COR-L47 (cell line): ENCODE results near the gene TBC1D5.
A peak's percentile ranks its signal among the peaks of the same experiment; 100 is the strongest.
"Not testable (repeated sequence)": the region's sequence is repeated elsewhere in the genome, so short reads cannot be mapped to it uniquely, and the experiment has no call there.

Experiments used
- DNase-seq: peaks from one replicate; lab custom pipeline; 2025; lab: John Stamatoyannopoulos, UW

The TBC1D5 gene

GRCh38 chr3:17707813-17708543 is 34.5 kb downstream of the TBC1D5 start:
- DNase-seq, result no peak

GRCh38 chr3:17705991-17706390 is 36.4 kb downstream of the TBC1D5 start:
- not testable (repeated sequence) for DNase-seq

GRCh38 chr3:17699815-17700214 is 42.6 kb downstream of the TBC1D5 start:
- not testable (repeated sequence) for DNase-seq

- DNase-seq, result not testable (repeated sequence)
Measured at GRCh38 chr3:17695665-17696064, 46.8 kb downstream of the TBC1D5 start.

DNA sequence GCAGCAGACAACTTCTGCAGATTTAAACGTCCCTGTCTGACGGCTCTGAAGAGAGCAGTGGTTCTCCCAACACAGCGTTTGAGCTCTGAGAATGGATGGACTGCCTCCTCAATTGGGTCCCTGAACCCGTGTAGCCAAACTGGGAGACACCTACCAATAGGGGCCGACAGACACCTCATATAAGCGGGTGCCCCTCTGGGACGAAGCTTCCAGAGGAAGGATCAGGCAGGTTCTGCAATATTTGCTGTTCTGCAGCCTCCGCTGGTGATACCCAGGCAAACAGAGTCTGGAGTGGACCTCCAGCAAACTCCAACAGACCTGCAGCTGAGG is 48.8 kb downstream of the TBC1D5 start:
- not testable (repeated sequence) for DNase-seq

DNA sequence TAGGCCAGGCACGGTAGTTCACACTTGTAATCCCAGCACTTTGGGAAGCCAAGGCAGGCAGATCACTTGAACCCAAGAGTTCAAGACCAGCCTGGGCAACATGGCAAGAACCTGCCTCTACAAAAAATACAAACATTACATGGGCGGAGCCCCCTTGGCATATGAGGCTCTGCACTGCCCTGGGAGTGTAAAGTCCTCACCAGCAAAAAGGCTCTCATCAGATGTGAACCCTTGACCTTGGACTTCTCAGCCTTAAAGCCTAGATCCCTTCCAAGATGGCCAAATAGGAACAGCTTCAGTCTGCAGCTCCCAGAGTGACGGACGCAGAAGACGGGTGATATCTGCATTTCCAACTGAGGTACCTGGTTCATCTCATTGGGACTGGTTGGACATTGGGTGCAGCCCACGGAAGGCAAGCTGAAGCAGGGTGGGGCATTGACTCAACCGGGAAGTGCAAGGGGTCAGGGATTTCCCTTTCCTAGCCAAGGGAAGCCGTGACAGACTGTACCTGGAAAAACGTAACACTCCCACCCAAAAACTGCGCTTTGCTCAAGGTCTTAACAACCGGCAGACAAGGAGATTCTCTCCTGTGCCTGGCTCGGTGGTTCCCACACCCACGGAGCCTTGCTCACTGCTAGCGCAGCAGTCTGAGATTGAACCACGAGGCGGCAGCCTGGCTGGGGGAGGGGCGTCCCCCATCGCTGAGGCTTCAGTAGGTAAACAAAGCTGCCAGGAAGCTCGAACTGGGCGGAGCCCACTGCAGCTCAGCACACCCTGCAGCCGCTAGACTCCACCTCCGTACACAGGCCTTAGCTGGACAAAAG is 49.4 kb downstream of the TBC1D5 start:
- DNase-seq, result not testable (repeated sequence)

DNA sequence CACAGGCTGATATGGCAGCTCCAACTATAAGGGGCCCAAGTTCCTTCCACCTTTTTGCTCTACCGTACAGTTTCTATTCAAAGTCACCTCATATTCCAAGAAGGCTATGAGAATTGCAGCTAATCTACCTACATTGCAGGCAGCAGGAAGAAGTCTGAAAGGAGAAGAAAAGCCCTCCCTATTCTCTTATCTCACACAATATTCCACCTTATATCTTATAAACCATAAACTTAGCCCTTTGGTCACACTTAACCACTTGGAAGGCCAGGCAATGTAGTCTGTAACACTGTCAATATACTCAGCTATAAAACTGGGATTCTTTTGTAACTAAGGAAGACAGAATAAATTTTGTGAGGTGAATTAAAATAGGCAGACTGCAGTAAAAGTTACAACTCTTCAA is 54.9 kb downstream of the TBC1D5 start:
- no peak for DNase-seq

DNA sequence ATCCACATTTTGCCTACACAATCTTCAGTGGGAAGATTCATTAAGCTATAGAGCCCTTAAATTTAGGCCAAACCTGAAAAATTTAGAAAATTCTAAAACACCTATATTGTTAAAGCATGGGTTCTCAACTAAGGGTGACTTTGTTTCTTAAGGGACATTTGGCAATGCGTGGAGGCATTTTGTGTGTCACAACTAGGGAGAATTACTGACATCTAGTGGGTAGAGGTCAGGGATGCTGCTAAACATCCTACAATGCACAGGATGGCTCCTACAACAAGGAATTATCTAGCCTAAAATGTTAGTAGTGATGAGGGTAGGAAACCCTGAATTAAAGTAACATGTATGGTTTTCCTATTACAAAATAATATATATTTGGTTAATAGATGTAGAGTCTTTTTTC is 55.8 kb downstream of the TBC1D5 start:
- DNase-seq, result peak; percentile 1

- DNase-seq, result no peak
Measured at GRCh38 chr3:17683542-17684207, 58.8 kb downstream of the TBC1D5 start.

DNA sequence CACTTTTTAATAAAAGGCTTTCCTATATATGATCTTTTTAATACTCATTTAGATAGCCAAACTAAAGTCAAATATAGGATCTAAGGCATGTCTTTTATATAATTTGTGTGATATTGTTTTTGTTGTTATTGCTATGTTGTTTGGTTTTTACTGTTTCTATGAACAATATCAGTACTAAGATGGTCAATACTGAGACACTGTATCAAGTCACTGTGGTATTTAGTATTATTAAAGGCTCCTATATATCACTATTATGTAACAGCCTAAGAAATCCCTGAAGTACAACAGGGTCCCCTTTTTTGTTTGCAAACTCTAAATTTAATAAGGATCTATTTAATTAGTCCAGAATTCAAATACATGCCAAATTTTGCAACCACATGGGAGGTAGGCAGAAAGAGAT is 61.9 kb downstream of the TBC1D5 start:
- DNase-seq, result no peak

GRCh38 chr3:17678116-17678741 is 64.2 kb downstream of the TBC1D5 start:
- no peak for DNase-seq

- DNase-seq, result no peak
Measured at GRCh38 chr3:17674082-17674686, 68.2 kb downstream of the TBC1D5 start.

- no peak for DNase-seq
Measured at GRCh38 chr3:17672506-17672905, 69.9 kb downstream of the TBC1D5 start.

GRCh38 chr3:17670749-17671148 is 71.7 kb downstream of the TBC1D5 start:
- DNase-seq, result no peak

GRCh38 chr3:17664923-17665322 is 77.5 kb downstream of the TBC1D5 start:
- no peak for DNase-seq

- no peak for DNase-seq
Measured at GRCh38 chr3:17656264-17656663, 86.2 kb downstream of the TBC1D5 start.

DNA sequence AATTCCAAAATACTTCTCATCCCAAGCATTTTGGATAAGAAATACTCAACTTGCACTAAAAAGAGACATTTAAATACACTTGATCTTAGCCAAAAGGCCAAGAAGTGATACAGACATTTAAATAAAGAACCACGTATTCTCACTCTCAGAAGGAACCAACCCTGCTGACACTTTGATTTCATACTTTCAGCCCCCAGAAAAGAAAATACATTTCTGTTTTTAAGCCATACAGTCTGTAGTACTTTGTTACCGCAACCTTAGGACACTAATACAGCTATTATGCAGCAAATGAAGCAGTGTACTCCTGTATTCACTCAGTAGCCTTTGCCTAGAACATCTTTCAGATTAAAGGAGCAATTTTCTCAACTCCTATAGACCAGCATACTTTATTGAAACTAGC is 86.7 kb downstream of the TBC1D5 start:
- DNase-seq, result no peak

DNA sequence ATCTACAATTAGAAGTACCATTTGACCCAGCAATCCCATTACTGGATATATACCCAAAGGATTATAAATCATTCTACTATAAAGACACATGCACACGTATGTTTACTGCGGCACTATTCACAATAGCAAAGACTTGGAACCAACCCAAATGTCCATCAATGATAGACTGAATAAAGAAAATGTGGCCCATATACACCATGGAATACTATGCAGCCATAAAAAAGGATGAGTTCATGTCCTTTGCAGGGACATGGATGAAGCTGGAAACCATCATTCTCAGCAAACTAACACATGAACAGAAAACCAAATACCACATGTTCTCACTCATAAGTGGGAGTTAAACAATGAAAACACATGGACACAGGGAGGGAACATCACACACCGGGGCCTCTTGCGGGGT is 92.7 kb downstream of the TBC1D5 start:
- not testable (repeated sequence) for DNase-seq

DNA sequence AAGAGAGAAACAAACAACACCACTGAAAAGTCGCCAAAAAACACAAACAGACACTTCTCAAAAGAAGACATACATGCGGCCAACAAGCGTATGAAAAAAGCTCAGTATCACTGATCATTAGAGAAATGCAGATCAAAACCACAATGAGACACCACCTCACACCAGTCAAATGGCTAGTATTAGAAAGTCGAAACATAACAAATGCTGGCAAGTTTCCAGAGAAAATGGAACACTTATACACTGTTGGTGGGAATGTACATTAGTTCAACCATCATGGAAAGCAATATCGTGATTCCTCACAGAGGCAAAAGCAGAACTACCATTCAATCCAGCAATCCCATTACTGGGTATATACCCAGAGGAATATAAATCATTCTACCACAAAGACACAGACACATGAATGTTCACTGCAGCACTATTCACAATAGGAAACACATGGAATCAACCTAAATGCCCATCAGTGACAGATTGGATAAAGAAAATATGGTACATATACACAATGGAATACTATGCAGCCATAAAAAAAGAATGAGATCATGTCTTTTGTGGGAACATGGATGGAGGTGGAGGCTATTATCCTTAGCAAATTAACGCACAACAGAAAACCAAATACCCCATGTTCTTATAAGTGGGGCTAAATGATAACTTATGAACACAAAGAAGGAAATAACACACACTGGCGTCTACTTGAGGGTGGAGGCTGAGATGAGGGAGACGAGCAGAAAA is 93.6 kb downstream of the TBC1D5 start:
- not testable (repeated sequence) for DNase-seq

DNA sequence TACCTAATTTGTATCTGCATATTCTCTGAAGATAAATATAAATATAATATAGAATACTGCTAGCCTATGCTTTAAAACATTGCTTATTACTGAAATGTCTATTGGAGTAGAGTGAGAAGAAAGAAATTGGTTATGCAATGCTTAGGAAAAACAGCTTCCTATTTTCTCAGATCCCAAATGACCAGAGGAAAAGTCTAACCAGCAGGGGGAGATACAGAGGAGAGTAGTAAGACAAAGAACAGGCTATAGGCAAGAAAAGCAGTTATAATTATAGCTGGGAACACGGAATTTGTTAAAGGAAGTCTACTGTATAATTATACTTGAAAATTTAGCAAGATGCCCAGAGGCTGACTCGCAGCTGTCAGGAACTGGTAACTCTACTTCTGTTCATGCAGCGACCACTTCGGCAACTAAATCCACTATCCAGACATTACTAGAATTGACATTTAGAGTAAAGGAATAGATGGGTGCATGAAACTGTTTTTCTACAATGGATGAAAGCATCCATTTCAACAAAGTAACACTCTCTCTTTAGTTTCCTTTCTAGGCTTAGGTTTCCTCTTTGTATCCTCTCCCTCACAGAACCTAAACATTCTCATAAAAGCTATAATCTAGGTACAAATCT is 97.2 kb downstream of the TBC1D5 start:
- peak; percentile 22 for DNase-seq

GRCh38 chr3:17643691-17644090 is 98.7 kb downstream of the TBC1D5 start:
- DNase-seq, result no peak
